Measurements from ENCODE around the gene SPHK1. TPM values are rescaled to one million over a fixed set of nuclear protein-coding genes. Genes with fewer than 3 reads are reported as not detected.
"Not testable (repeated sequence)": the region's sequence is repeated elsewhere in the genome, so short reads cannot be mapped to it uniquely, and the experiment has no call there.

The SPHK1 gene
- total RNA-seq, 4 donors from 2014 or later: 0.66 to 5.0 (median 2.5) TPM

DNA sequence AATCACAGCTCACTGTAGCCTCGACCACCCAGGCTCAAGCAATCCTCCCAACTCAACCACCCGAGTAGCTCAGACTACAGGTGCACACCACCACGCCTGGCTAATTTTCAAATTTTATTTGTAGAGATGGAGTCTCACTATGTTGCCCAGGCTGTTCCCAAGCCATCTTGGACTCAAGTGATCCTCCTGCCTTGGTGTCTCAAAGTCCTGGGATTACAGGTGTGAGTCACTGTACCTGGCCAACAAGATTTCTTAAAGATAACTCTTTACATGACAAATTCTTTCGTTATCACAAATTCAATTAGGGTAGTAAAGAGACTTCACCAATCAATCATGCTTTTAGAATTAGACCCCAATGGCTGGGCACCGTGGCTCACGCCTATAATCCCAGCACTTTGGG is 43.1 kb upstream of the SPHK1 start:
- in situ Hi-C loops (cut with MboI; ENCODE audit: low sequenced_read_pairs in 4 of 4): no loop called here

GRCh38 chr17:76343106-76343505 is 41.3 kb upstream of the SPHK1 start:
- Histone ChIP-seq H3K4me3 (no peak overlapping the region), H3K9me3 (no peaks in the 10 kb centered on the region), H3K36me3 (peaks cover 0 to 42% of the 10 kb centered on the region in 2 donors), H3K27me3 (no peaks in the 10 kb centered on the region), H3K4me1 (no peaks in the 10 kb centered on the region), H3K27ac (no peak overlapping the region)
- intact Hi-C loops (cut with DNase I; ENCODE audit: low total_unique reads): no loop called here
- DNase-seq: no peak
- TF ChIP-seq CTCF (IDR thresholded peaks at IDR 0.05 in 4 of 5, conservative IDR thresholded peaks at IDR 0.05 in 1 of 5) (no peak), POLR2A (IDR thresholded peaks at IDR 0.05) (no peak)
- ATAC-seq: no peak
- in situ Hi-C loops (cut with MboI; ENCODE audit: low sequenced_read_pairs in 4 of 4): no loop called here

More for the DNA sequence above, 43.1 kb upstream of the SPHK1 start:
- H3K27ac ChIP-seq: no peak overlapping the region
- H3K36me3 ChIP-seq: peaks cover 0 to 28% of the 10 kb centered on the region in 2 donors
- ATAC-seq (no peak), DNase-seq (no peak)
- H3K4me3 ChIP-seq: no peak overlapping the region
- H3K27me3 ChIP-seq: no peaks in the 10 kb centered on the region
- no peaks in the 10 kb centered on the region for H3K9me3 ChIP-seq
- TF ChIP-seq CTCF (IDR thresholded peaks at IDR 0.05 in 4 of 5, conservative IDR thresholded peaks at IDR 0.05 in 1 of 5) (no peak), POLR2A (IDR thresholded peaks at IDR 0.05) (no peak)
- H3K4me1 ChIP-seq: no peaks in the 10 kb centered on the region
- intact Hi-C loops (cut with DNase I; ENCODE audit: low total_unique reads): no loop called here

DNA sequence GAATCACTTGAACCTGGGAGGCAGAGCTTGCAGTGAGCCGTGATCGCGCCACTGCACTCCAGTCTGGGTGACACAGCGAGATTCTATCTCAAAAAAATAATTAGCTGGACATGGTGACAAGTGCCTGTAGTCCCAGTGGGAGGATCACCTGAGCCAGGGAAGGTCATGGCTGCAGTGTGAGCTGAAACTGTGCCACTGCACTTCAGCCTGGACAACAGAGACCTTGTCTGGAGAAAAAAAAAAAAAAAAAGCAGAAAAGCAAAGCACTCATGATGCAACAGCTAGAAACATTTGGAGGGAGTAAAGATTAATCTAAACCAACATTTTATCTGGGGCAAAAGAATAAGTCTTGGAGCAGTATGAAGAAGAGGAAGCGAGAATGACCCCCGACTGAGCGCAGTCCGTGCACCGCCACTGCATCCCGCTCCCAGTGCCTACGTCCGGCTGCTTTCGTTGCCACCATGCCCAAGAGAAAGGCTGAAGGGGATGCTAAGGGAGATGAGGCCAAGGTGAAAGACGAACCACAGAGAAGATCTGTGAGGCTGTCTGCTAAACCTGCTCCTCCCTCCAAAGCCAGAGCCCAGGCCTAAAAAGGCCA is 38.9 kb upstream of the SPHK1 start:
- Histone ChIP-seq H3K27ac (no peak overlapping the region), H3K36me3 (peaks cover 0 to 42% of the 10 kb centered on the region in 2 donors), H3K4me3 (no peak overlapping the region), H3K9me3 (no peaks in the 10 kb centered on the region), H3K4me1 (no peaks in the 10 kb centered on the region), H3K27me3 (no peaks in the 10 kb centered on the region)
- no peak for TF ChIP-seq CTCF (IDR thresholded peaks at IDR 0.05 in 4 of 5, conservative IDR thresholded peaks at IDR 0.05 in 1 of 5)
- TF ChIP-seq POLR2A (IDR thresholded peaks at IDR 0.05): no peak
- ATAC-seq (no peak), DNase-seq (no peak)
- in situ Hi-C loops (cut with MboI; ENCODE audit: low sequenced_read_pairs in 4 of 4): no loop called here
- intact Hi-C loops (cut with DNase I; ENCODE audit: low total_unique reads): no loop called here

- in situ Hi-C loops (cut with MboI; ENCODE audit: low sequenced_read_pairs in 4 of 4); ATAC-seq; intact Hi-C loops (cut with DNase I; ENCODE audit: low total_unique reads); DNase-seq; H3K4me1 ChIP-seq; H3K9me3 ChIP-seq; H3K27ac ChIP-seq; H3K4me3 ChIP-seq; H3K27me3 ChIP-seq: not testable (repeated sequence)
- peaks cover 0 to 42% of the 10 kb centered on the region in 2 donors for H3K36me3 ChIP-seq
Observed at GRCh38 chr17:76346936-76347335, 37.5 kb upstream of the SPHK1 start.

GRCh38 chr17:76350463-76350862 is 33.9 kb upstream of the SPHK1 start:
- no peaks in the 10 kb centered on the region for H3K9me3 ChIP-seq
- TF ChIP-seq CTCF (IDR thresholded peaks at IDR 0.05 in 4 of 5, conservative IDR thresholded peaks at IDR 0.05 in 1 of 5) (no peak), POLR2A (IDR thresholded peaks at IDR 0.05) (no peak)
- ATAC-seq (no peak), DNase-seq (no peak)
- peaks cover 0 to 22% of the 10 kb centered on the region in 2 donors for H3K36me3 ChIP-seq
- H3K4me1 ChIP-seq: peaks cover 6 to 13% of the 10 kb centered on the region in 2 donors
- H3K27me3 ChIP-seq: no peaks in the 10 kb centered on the region
- intact Hi-C loops (cut with DNase I; ENCODE audit: low total_unique reads): no loop called here
- H3K4me3 ChIP-seq: no peak overlapping the region
- in situ Hi-C loops (cut with MboI; ENCODE audit: low sequenced_read_pairs in 4 of 4): no loop called here
- H3K27ac ChIP-seq: no peak overlapping the region

All from gastrocnemius medialis (tissue), 4 donors.